AG04449 (cell line): Measurements from ENCODE around the gene PI16.

ENCODE experiments used
- CTCF ChIA-PET: fragments of 350-600 bp; formaldehyde crosslinking; extraction: SDS; loops from one replicate; lab custom pipeline; 2021; ENCODE audit warnings: antibody characterized with exemption; lab: Yijun Ruan, JAX
- POLR2A ChIA-PET: fragments of 400-600, 350-600 bp; formaldehyde crosslinking; extraction: SDS; loops from one replicate; lab custom pipeline; 2020; ENCODE audit warnings: antibody characterized with exemption, inconsistent platforms; lab: Yijun Ruan, JAX
- DNase-seq: peaks from one replicate; pipeline ENCODE4 v3.0.0-alpha.2; 2010; ENCODE audit warnings: low read depth, low spot score
- H3K4me3 ChIP-seq: 2 replicates; pipeline ENCODE4 v1.5.1; 2011; ENCODE audit warnings: low read depth, mild to moderate bottlenecking, control low read depth, low read length
- CTCF ChIP-seq: IDR thresholded peaks from one replicate; pipeline ENCODE4 v1.5.1; 2011; ENCODE audit warnings: mild to moderate bottlenecking, moderate library complexity, low read length, control low read depth, inconsistent platforms; ENCODE audit not compliant: insufficient read depth; ENCODE audit errors: missing control alignments

Gene PI16

GRCh38 chr6:36978421-36979346 lies 24.1 kb downstream of the PI16 start:
- TF ChIP-seq CTCF, result no peak
- H3K4me3 ChIP-seq, result no peak overlapping the region
- no peak for DNase-seq
- ChIA-PET POLR2A (interaction anchor here (1.2 kb wide), 1 partner anchor 7 kb away, joined by 3 read pairs; the partner anchor contains the start of gene MTCH1), CTCF (interaction anchor here (0.6 to 8.6 kb wide), 26 partner anchors 7 to 233 kb away, joined by 3 to 87 read pairs (median 4); partner anchors contain the start of genes C6orf89, MTCH1 and PI16)

- no peak for DNase-seq
- CTCF ChIA-PET, result interaction anchor here (0.6 to 8.6 kb wide), 22 partner anchors 8 to 233 kb away, joined by 3 to 87 read pairs (median 4); partner anchors contain the start of genes C6orf89 and PI16
- peak; percentile 86 for TF ChIP-seq CTCF
- H3K4me3 ChIP-seq, result no peak overlapping the region
- POLR2A ChIA-PET, result no interaction called here
Observed at GRCh38 chr6:36979347-36979742, 24.8 kb downstream of the PI16 start.

- POLR2A ChIA-PET, result no interaction called here
- CTCF ChIA-PET, result interaction anchor here (1.1 to 8.6 kb wide), 9 partner anchors 14 to 230 kb away, joined by 3 to 87 read pairs (median 5); partner anchors contain the start of gene C6orf89
Observed at GRCh38 chr6:36980129-36980528, 25.6 kb downstream of the PI16 start.

GRCh38 chr6:36980876-36981619 lies 26.5 kb downstream of the PI16 start:
- DNase-seq, result no peak
- POLR2A ChIA-PET, result no interaction called here
- CTCF ChIA-PET, result interaction anchor here (0.6 to 8.6 kb wide), 12 partner anchors 15 to 229 kb away, joined by 3 to 87 read pairs (median 4); partner anchors contain the start of gene C6orf89
- TF ChIP-seq CTCF, result no peak
- H3K4me3 ChIP-seq, result no peak overlapping the region

More at GRCh38 chr6:36980129-36980528, 25.6 kb downstream of the PI16 start:
- TF ChIP-seq CTCF, result no peak
- DNase-seq, result no peak
- no peak overlapping the region for H3K4me3 ChIP-seq

GRCh38 chr6:36983538-36983937 lies 29.0 kb downstream of the PI16 start:
- POLR2A ChIA-PET, result no interaction called here

More at GRCh38 chr6:36983538-36983937, 29.0 kb downstream of the PI16 start:
- TF ChIP-seq CTCF, result no peak
- H3K4me3 ChIP-seq, result peak overlapping the region; percentile 99
- CTCF ChIA-PET, result interaction anchor here (2.5 kb wide), 1 partner anchor 35 kb away, joined by 13 read pairs; no protein-coding TSS in a partner anchor
- no peak for DNase-seq
